SK-MEL-5 (cell line): ENCODE results near the gene BRD7. TPM values are rescaled to one million over a fixed set of nuclear protein-coding genes. Genes with fewer than 3 reads are reported as not detected.

Experiments
- DNase-seq: peaks from one replicate; pipeline ENCODE4 v3.0.0-alpha.2; 2016; ENCODE audit warnings: low read depth, low spot score
- in situ Hi-C: cut with HindIII; loops from 2 replicates; pipeline ENCODE4 v1.10.0; 2016; ENCODE audit warnings: low sequenced_read_pairs, high pct_unique_total_duplicates, low pct_unique_long_range_greater_than_20kb
- total RNA-seq: library from RNA; depleted of rRNA; stranded (reverse); fragments of >200 nt; shearing (Covaris generic); gene quantifications from 2 replicates; pipeline ENCODE4 v1.2.3, GENCODE V29; 2014

BRD7 gene
- total RNA-seq, 1 experiment from 2014 or later = 57.3 TPM

DNA sequence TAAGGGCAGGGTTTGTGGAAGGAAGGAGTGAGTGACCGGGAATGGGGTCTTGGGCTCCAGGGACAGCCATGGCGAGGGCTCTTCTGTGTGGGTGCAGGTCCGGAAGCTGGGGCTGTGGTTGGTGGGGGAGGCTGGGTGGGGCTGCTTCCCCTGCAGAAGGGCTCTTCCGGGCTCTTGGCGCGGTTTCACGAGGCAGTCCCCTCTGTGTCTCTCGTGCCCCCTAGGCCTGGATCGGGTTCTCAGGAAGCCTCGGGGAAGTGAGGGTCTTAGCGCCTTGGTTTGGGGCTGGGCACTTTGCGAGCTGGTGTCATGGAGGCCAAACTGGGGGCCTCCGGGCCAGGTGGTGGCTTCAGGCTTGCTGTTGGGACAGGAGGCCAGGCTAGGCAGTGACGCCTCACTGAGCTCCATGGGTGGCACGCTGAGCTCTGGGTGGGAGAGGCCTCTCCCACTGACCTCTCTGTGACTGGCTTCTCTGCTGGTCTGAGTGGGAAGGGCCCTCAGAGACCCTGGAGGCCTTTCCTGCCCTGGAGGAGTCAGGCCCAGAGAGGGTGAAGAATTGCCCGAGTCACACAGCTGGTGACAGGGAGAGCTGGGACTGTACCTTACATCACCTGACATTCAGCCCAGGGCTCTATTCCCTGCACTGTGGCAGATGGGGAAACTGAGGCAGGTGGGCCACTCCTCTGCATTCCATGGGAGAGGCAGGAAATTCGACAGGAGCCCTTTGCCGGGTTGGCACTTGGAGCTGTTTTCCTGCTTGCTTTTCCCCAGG is 94.3 kb downstream of the BRD7 start:
- no peak for DNase-seq
- in situ Hi-C loops = no loop called here

GRCh38 chr16:50273888-50274325 is 94.9 kb downstream of the BRD7 start:
- in situ Hi-C loops = no loop called here
- no peak for DNase-seq

- in situ Hi-C loops = no loop called here
- no peak for DNase-seq
Measured at GRCh38 chr16:50273382-50273690, 95.5 kb downstream of the BRD7 start.

DNA sequence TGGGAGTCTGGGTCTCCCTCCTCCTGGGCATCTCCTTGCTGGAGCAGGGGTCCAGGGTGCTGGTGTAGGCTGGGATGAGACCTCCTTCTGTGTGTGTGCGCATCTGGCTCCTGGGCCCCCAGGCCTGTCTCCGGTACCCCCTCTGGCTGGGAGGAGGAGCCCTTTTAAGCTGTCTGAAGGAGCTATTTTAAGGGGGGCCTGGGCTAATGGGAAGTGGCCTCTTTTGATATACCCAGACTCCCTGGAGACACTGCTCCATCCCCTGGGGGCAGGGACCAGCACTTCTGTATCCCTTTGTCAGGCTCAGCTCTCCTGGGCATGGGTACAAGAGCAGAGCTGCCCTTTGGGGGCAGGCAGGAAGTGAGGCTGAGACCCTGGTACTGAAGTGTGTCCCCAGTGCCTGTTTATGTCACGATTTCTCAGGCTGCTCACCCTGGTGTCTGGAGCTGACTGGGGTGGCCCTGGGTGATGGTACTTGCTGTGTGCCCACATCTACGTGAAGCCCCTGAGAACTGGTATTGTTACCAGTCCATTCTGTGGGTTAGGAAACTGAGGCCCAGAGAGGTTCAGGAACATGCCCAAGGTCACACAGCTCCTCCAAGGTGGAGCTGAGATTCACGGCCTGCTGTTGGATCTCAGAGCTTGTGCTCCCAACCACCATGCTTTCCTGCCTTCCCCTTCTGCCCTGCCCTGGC is 96.0 kb downstream of the BRD7 start:
- in situ Hi-C loops = no loop called here
- DNase-seq = no peak

- in situ Hi-C loops = no loop called here
- DNase-seq = no peak
Measured at GRCh38 chr16:50272111-50272571, 96.6 kb downstream of the BRD7 start.

DNA sequence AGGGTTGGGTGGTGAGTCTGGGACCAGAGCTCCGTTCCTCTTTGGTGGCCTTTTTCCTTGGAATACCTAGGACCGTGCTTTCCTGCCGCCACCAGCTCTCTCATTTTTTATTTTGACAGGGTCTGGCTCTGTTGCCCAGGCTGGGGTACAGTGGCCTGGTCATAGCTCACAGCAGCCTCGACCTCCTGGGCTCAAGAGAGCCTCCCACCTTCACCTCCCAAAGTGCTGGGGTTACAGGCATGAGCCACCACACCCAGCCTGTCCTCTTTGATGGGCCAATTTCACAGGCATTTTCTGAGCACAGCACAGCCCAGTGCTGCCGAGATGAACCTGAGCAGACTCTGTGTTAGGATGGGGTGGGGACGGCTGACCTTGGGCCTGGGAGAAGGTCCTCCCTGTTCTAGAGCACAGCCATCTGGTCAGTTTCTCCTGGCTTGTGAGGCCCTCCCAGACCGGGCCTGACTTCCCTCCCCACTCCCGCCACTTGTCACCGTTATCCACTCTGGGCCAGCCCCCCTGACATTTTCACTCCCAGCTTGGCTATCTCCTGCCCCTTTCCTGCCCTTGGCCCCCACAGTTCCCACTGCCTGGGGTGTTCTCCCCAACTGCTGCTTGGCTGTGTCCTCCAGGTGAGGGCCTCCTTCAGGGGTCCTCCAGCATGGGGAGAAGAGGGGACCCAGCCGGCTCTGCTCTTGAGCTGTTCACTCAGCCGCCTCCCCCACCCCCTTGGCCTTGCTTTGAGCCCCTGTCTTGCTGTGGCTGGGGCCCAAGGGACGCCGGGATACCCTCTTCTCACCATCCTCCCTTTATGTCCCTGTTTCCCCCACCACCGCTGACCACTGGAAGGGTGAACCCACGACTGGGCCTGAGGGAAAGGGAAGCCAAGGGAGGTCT is 97.4 kb downstream of the BRD7 start:
- in situ Hi-C loops = no loop called here
- no peak for DNase-seq

DNA sequence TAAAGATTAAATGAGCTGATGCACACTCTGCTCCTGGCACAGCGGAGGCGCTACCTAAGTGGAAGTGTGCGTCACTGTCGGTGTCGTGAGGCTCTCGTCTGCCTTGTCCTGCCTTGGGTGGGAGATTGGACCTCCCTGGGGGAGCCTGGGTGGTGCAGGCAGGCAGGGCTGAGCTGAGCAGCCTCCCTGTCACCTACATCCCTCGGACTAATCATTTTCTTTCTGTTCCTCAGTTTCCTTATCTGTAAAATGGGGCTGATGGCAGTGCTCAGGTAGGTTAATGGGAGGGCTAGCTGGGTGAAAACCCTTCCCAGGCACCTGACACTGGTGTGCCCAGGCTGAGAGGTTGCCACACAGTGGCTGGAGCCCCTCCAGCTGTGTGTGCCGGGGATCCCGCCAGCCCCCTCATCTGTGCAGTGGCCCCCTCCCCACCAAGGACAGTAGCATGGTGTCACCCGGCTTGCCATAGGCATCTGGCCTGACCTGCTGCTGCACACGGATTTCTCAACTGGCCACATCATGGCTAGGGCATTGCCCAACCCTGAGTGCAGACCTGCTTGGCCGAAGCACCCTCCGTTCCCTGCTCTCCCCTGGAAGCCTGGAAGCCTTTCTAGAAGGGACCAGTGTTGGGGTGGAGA is 98.2 kb downstream of the BRD7 start:
- in situ Hi-C loops = no loop called here
- DNase-seq = no peak

DNA sequence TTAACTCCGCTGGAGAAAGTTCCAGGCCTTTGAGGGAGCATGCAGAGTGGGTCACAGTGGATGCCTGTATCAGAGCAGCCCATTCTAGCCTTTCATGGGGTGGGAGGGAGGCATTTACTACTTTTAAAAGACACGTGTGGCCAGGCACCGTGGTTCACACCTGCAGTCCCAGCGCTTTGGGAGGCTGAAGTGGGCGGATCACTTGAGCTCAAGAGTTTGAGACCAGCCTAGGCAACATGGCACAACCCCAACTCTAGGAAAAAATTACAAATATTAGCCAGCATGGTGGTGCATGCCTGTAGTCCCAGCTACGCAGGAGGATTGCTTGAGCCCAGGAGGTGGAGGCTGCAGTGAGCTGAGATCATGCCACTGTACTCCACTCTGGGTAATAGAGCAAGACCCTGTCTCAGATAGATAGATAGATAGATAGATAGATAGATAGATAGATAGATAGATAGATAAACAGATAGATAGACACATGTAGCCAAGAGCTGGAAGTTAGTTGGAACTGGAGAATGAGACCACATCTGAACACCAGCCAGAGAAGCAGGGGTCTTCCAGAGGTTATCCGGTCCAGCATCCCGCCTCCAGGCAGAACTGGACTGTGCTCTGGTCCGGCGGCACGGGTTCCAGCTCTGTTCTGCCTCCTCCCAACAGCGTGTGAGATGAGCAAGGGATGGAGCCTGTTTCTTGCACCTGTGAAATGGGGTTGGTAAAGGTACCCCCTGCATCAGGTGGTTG is 98.8 kb downstream of the BRD7 start:
- in situ Hi-C loops = no loop called here
- no peak for DNase-seq

DNA sequence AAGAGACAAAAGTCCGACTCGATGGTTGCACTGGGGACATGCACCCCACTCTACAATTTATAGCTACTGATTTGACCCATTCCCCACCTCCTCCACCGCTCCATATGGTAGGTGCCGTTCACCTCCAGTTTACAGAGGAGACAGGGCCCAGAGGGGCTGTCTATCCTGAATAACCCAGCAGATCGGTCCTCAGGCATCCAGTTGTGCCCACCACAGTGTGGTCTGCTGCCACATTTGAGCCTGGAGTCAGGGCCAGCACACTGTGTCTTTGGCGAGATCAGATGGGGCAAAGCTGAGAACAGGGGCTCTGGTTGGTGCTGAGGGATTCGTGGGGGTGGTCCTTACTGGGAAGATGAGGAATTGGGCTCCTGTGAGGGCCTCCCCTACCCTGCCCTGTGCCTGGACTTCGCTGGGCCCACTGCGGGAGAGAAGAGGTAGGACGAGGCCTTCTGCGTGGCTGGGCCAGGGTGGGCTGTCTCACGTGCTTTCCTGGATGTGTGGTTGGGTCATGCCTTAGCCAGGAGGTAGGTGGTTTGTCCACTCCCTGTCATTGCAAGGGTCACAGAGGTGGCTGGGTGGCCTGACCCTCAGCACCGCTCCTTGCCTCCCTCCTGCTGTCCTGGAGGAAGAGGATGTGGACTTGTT is 99.6 kb downstream of the BRD7 start:
- DNase-seq = no peak
- in situ Hi-C loops = no loop called here

- no peak for DNase-seq
- in situ Hi-C loops = no loop called here
Measured at GRCh38 chr16:50268352-50268751, 100.4 kb downstream of the BRD7 start.

- in situ Hi-C loops = no loop called here
- no peak for DNase-seq
Measured at GRCh38 chr16:50267651-50268050, 101.1 kb downstream of the BRD7 start.

GRCh38 chr16:50267151-50267631 is 101.6 kb downstream of the BRD7 start:
- DNase-seq = no peak
- in situ Hi-C loops = no loop called here

DNA sequence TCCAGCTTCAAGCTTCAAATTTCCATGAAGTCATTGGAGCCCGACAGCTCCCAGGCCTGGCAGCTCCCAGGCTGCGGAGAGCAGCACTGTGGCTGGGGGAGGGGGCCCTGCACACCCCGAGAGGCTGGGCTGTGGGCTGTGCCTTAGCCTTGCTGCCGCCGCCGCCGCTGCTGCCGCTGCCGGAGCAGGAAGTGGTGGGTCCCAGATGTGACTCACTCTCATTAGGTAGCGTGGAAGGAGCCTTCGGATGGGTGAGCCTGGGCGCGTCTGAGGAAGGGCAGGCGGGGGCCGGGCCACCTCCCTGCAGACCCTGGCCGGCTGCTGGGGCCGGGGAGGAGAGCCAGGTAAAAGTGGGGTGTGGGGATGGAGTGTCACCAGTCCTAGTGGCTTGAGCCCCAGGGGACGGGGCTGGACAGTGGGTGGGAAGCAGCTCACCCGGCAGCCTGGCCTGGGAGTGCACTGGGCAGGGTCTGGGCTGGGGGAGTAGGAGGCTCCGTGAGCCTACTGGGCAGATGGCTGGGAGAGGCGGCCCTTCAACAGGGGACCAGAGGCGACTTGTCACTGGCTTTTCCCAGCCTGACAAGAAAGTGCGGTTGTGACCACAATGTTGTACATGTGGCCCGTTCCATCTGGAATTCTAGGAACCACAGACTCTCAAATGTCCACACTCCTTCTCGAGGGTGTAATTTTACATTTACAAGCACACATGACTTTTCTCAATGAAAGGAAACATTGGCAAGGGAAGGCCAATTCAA is 102.3 kb downstream of the BRD7 start, which contains the start of gene ADCY7:
TSS of gene ADCY7 (plus strand) at position 215 of the 755 bp plus-strand sequence. CDS start 21,629 bp downstream, outside the sequence.
- in situ Hi-C loops = no loop called here
- peak; percentile 25 for DNase-seq
